ENCODE measurements around the gene TSEN54.

The TSEN54 gene

GRCh38 chr17:75573540-75573957, 57.2 kb downstream of the TSEN54 start:
- DNase-seq (ENCODE audit: low spot score): no peak
- no peak for TF ChIP-seq CTCF (IDR thresholded peaks at IDR 0.05; ENCODE audit: extremely low read depth, insufficient read depth, missing control alignments)
- in situ Hi-C loops (cut with MboI; ENCODE audit: low pct_unique_long_range_greater_than_20kb, low sequenced_read_pairs, unreplicated experiment): no loop called here

GRCh38 chr17:75573994-75574393, 57.7 kb downstream of the TSEN54 start:
- DNase-seq (ENCODE audit: low spot score): no peak
- in situ Hi-C loops (cut with MboI; ENCODE audit: low pct_unique_long_range_greater_than_20kb, low sequenced_read_pairs, unreplicated experiment): no loop called here
- TF ChIP-seq CTCF (IDR thresholded peaks at IDR 0.05; ENCODE audit: extremely low read depth, insufficient read depth, missing control alignments): no peak

Data from GM13977 (cell line).